Psoas muscle (tissue), 8 donors: ENCODE data around the gene CDH6. TPM values are rescaled to one million over a fixed set of nuclear protein-coding genes. Genes with fewer than 3 reads are reported as not detected.

Experiments
- ATAC-seq, 4 donors: fragments of 200-7000 bp; cut with Tn5 transposase; one replicate each; pipeline ENCODE4 v1.9.1; 2020; ENCODE audit warnings: moderate library complexity in 3 of 4, mild to moderate bottlenecking in 2 of 4
- DNase-seq, 2 donors: peaks; one replicate each; pipeline ENCODE4 v3.0.0-alpha.2; 2020
- H3K27ac ChIP-seq: fragments of 200-600 bp; one replicate; pipeline ENCODE4 v1.8.0; 2022
- H3K27me3 ChIP-seq, 3 donors: fragments of 200-600 bp in 1 of 3; one replicate each; pipeline versions ENCODE4 v1.6.1 to v1.8.0; 2013 to 2022; ENCODE audit warnings: low read length in 2 of 3, mild to moderate bottlenecking in 2 of 3, moderate library complexity in 1 of 3; ENCODE audit not compliant: insufficient read depth in 3 of 3
- H3K36me3 ChIP-seq, 2 donors: fragments of 200-600 bp in 1 of 2; one replicate each; pipeline versions ENCODE4 v1.6.1 to v1.8.0; 2013 to 2022; ENCODE audit warnings: low read depth in 1 of 2, mild to moderate bottlenecking in 1 of 2, moderate library complexity in 1 of 2; ENCODE audit not compliant: insufficient read depth in 1 of 2
- H3K4me1 ChIP-seq: fragments of 200-600 bp; one replicate; pipeline ENCODE4 v1.8.0; 2022
- H3K4me3 ChIP-seq: fragments of 200-600 bp; one replicate; pipeline ENCODE4 v1.8.0; 2022; ENCODE audit warnings: mild to moderate bottlenecking
- H3K9me3 ChIP-seq: fragments of 200-600 bp; one replicate; pipeline ENCODE4 v1.8.0; 2022
- WGBS, 3 donors: extraction: QIAGEN DNeasy Blood & Tissue Kit; methylation state at CpG; one replicate each; pipeline versions ENCODE4 v1.1.6 to v1.1.7; 2013; 5-methylcytosine and 5-hydroxymethylcytosine counted together
- intact Hi-C, 2 donors: fragments of 100-400 bp; cut with DNase I; formaldehyde crosslinking; loops; one replicate each; pipeline versions ENCODE4 v1.11.0 to v1.14.2; 2022
- polyA plus RNA-seq, 3 donors: library from polyadenylated mRNA; stranded (reverse); fragments of 200-250 nt; gene quantifications; one replicate each; pipeline ENCODE4 v1.2.3, GENCODE V29; 2013
- total RNA-seq, 4 donors: library from RNA; stranded (reverse); fragmentation: NEBNext Ultra II Directional in 2 of 4; extraction: Animal tissue kit (Norgen Biotek cat#: 25700) in 2 of 4; gene quantifications; one replicate each; pipeline versions ENCODE4 v1.2.1 to v1.2.4, GENCODE V29; 2021 to 2023
- TF ChIP-seq, protein P1 (sequence below): fragments of 200-600 bp; IDR thresholded peaks from one replicate; pipeline ENCODE4 v1.8.0; 2022; ENCODE audit warnings: antibody characterized with exemption
- donor health status: healthy with polysubstance abuse.
- donor health status: DM: no; HTN: no; CAD: no; lungs with moderate emphysema.
- donor health status: Bipolar disorder and iron deficiency.
- donor health status: healthy.
- donor health status: DM: yes; HTN: yes; CAD: no.
- donor health status: DM: no; HTN: no; CAD: no.
- donor health status: DM: no; HTN: no; CAD: no.
- donor health status: DM: yes; HTN: yes; CAD: no.

The CDH6 gene
- total and polyA plus RNA-seq, 7 donors, result 0.30 to 3.4 (median 0.77) TPM

DNA sequence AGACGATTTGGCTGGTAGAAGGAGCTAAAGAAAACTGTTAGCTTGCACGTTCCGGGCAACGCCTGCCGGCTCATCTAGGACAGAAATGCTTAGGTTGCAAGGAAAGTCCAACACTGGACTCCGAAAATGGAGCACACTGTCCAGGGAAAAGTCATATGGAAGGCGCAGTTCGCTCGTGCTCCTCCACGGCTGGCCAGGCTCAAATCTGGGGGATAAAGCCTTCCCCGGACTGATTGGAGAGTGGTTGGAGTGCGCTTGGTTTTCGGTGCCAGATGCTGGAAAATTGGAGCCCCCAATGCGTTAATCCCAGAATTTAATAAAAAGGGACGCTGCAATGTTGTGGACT, 955 bp downstream of the CDH6 start:
- H3K4me3 ChIP-seq, result peak overlapping the region; percentile 57
- DNase-seq, result no peak
- WGBS, 3 donors, result 2 to 3% (median 2%) methylated on average over 15 of the region's 15 CpGs
- no peak for ATAC-seq
- H3K4me1 ChIP-seq, result no peaks in the 10 kb centered on the region
- intact Hi-C loops, result no loop called here
- TF ChIP-seq, protein P1, sequence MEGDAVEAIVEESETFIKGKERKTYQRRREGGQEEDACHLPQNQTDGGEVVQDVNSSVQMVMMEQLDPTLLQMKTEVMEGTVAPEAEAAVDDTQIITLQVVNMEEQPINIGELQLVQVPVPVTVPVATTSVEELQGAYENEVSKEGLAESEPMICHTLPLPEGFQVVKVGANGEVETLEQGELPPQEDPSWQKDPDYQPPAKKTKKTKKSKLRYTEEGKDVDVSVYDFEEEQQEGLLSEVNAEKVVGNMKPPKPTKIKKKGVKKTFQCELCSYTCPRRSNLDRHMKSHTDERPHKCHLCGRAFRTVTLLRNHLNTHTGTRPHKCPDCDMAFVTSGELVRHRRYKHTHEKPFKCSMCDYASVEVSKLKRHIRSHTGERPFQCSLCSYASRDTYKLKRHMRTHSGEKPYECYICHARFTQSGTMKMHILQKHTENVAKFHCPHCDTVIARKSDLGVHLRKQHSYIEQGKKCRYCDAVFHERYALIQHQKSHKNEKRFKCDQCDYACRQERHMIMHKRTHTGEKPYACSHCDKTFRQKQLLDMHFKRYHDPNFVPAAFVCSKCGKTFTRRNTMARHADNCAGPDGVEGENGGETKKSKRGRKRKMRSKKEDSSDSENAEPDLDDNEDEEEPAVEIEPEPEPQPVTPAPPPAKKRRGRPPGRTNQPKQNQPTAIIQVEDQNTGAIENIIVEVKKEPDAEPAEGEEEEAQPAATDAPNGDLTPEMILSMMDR, result no peak
- no peaks in the 10 kb centered on the region for H3K36me3 ChIP-seq
- peaks cover 7 to 40% (median 7%) of the 10 kb centered on the region in 3 donors for H3K27me3 ChIP-seq
- peak overlapping the region; percentile 16 for H3K27ac ChIP-seq
- no peaks in the 10 kb centered on the region for H3K9me3 ChIP-seq

DNA sequence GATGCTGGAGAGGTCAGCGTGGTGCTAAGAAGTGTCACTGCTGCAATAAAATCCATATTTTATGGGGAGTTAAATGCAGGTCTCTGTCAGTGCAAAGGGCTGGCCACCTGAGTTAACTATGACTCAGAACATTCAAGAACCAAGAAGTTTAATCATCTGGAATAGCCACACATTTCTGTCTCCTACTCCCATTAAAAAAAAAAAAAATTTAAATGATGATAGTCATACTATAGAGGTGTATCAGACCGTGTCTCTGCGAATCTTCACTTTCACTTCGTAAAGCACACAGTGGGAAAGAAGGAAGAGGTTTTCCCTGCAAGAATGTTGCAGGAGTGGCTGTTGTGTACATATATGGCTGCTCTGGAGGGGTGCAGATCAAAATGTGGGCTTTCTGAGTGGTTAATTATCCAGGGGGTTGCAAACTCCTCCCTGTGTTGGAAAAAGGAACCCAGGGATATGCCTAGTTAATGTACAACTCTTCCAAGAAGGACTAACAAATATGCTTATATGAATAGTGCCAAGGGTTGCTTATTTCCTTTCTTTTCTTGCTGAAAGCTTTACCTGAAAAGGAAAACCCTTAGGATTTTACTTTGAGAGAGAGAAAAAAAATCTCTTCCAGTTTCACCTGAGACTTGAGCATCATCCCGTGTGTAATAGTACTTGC, 1.5 kb downstream of the CDH6 start:
- no peak for ATAC-seq
- intact Hi-C loops, result no loop called here
- no peaks in the 10 kb centered on the region for H3K4me1 ChIP-seq
- TF ChIP-seq, protein P1, result no peak
- DNase-seq, result no peak
- H3K27ac ChIP-seq, result no peak overlapping the region
- peaks cover 6 to 40% (median 7%) of the 10 kb centered on the region in 3 donors for H3K27me3 ChIP-seq
- H3K36me3 ChIP-seq, result no peaks in the 10 kb centered on the region
- WGBS, 3 donors, result 22 to 28% (median 24%) methylated on average over 5 of the region's 5 CpGs
- H3K4me3 ChIP-seq, result peak overlapping the region; percentile 57
- no peaks in the 10 kb centered on the region for H3K9me3 ChIP-seq

DNA sequence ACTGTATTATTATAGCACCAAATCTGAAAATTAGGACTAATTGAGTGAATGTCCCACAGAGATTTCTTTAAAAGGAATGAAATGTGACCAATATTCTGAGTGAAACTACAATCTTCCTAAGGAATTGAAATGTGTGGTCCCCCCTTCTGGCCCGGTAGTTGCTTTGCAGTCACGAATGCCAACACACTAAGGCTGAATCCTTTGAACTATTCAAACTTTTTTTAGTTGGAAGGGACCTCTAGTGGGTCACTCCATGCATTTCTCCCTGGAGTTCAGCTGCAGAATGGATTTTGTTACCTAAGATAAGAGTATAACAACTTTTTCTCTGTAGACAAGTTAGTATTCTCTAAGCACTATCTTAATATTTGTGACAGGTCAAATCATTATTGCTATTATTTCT, 2.8 kb downstream of the CDH6 start:
- DNase-seq (no peak), ATAC-seq (no peak)
- Histone ChIP-seq H3K27me3 (peaks cover 7 to 40% (median 7%) of the 10 kb centered on the region in 3 donors), H3K4me3 (no peak overlapping the region), H3K9me3 (no peaks in the 10 kb centered on the region), H3K4me1 (no peaks in the 10 kb centered on the region), H3K27ac (no peak overlapping the region), H3K36me3 (no peaks in the 10 kb centered on the region)
- TF ChIP-seq, protein P1, result no peak
- 3 to 22% (median 19%) methylated on average over 2 of the region's 2 CpGs for WGBS, 3 donors
- intact Hi-C loops, result no loop called here

DNA sequence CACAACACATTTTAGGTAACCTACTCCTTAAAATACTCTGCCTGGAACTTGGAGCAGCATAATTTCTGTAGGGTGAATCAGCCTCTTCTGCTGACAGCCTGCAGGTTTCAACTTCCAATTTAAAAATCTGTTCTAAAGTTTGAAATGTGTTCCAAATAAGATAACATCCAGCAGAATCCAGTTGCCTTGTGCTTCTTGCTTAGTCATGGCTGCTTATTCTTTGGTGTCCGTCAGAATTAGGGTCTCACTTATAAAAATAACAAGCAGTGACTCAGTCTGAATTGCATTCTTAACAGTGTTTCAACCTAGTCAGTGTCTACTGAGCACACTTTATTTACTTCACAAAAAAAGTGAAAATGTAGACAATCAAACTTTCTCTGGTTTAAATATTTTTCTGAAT, 3.7 kb downstream of the CDH6 start:
- TF ChIP-seq, protein P1, result no peak

DNA sequence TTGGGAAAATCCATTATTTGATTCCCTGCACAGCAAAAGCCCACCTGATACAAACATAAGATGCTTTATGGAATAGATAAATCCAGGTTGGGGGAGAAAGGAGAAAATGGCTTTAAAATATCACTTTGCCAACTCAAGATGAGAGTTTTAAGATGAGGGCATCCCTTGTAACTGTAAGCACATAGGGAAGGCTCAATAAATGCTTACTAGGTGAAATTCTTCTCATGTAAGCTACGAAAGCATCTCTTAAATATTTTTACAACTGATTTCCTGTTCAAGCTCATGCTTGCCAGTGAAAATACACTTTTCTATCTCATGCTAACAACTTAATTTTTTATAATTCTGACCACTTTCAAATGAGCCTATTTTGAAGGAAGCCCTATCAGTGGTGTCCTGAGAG, 11.5 kb downstream of the CDH6 start:
- Histone ChIP-seq H3K4me1 (no peaks in the 10 kb centered on the region), H3K9me3 (no peaks in the 10 kb centered on the region), H3K27ac (no peak overlapping the region), H3K36me3 (no peaks in the 10 kb centered on the region), H3K4me3 (no peak overlapping the region), H3K27me3 (peaks cover 0 to 2% (median 0%) of the 10 kb centered on the region in 3 donors)
- no peak for DNase-seq
- intact Hi-C loops, result no loop called here
- WGBS, 3 donors, result 56 to 69% (median 63%) methylated on average over 1 of the region's 1 CpG
- ATAC-seq, result no peak
- TF ChIP-seq, protein P1, result no peak

More for the DNA sequence above, 3.7 kb downstream of the CDH6 start:
- Histone ChIP-seq H3K9me3 (no peaks in the 10 kb centered on the region), H3K27me3 (peaks cover 7 to 38% (median 7%) of the 10 kb centered on the region in 3 donors), H3K4me3 (no peak overlapping the region), H3K4me1 (no peaks in the 10 kb centered on the region), H3K36me3 (no peaks in the 10 kb centered on the region), H3K27ac (no peak overlapping the region)
- no peak for ATAC-seq
- intact Hi-C loops, result no loop called here
- 12 to 23% (median 17%) methylated on average over 1 of the region's 1 CpG for WGBS, 3 donors
- DNase-seq, result no peak
